Measurements from ENCODE around the gene TIMM44.
"Not testable (repeated sequence)": the region's sequence is repeated elsewhere in the genome, so short reads cannot be mapped to it uniquely, and the experiment has no call there.

Gene TIMM44

GRCh38 chr19:7897292-7897691 lies 46.2 kb downstream of the TIMM44 start:
- Histone ChIP-seq H3K27ac (no peak overlapping the region), H3K36me3 (no peaks in the 10 kb centered on the region), H3K4me3 (no peak overlapping the region), H3K27me3 (peaks cover 0 to 48% of the 10 kb centered on the region in 2 donors), H3K9me3 (no peaks in the 10 kb centered on the region), H3K4me1 (peaks cover 0 to 4% (median 0%) of the 10 kb centered on the region in 4 donors)
- no peak for TF ChIP-seq CTCF (IDR thresholded peaks at IDR 0.05)
- no peak for DNase-seq
- intact Hi-C loops (cut with DNase I; ENCODE audit: low total_unique reads) = no loop called here

GRCh38 chr19:7895565-7895964 lies 47.9 kb downstream of the TIMM44 start:
- Histone ChIP-seq H3K27me3 (peaks cover 0 to 57% of the 10 kb centered on the region in 2 donors), H3K4me3 (no peak overlapping the region), H3K9me3 (no peaks in the 10 kb centered on the region), H3K27ac (no peak overlapping the region), H3K36me3 (no peaks in the 10 kb centered on the region), H3K4me1 (no peaks in the 10 kb centered on the region)
- TF ChIP-seq CTCF (IDR thresholded peaks at IDR 0.05) = no peak
- intact Hi-C loops (cut with DNase I; ENCODE audit: low total_unique reads) = no loop called here
- no peak for DNase-seq

- Histone ChIP-seq H3K4me3 (no peak overlapping the region), H3K36me3 (no peaks in the 10 kb centered on the region), H3K4me1 (no peaks in the 10 kb centered on the region), H3K27ac (no peak overlapping the region), H3K9me3 (no peaks in the 10 kb centered on the region), H3K27me3 (peaks cover 0 to 49% of the 10 kb centered on the region in 2 donors)
- intact Hi-C loops (cut with DNase I; ENCODE audit: low total_unique reads) = no loop called here
- no peak for DNase-seq
- no peak for TF ChIP-seq CTCF (IDR thresholded peaks at IDR 0.05)
Observed at GRCh38 chr19:7894612-7895309, 48.7 kb downstream of the TIMM44 start.

- H3K36me3 ChIP-seq; H3K27ac ChIP-seq; DNase-seq; H3K9me3 ChIP-seq; H3K4me3 ChIP-seq; H3K4me1 ChIP-seq; intact Hi-C loops (cut with DNase I; ENCODE audit: low total_unique reads): not testable (repeated sequence)
- peaks cover 0 to 57% of the 10 kb centered on the region in 2 donors for H3K27me3 ChIP-seq
Observed at GRCh38 chr19:7893362-7894101, 49.9 kb downstream of the TIMM44 start.

- Histone ChIP-seq H3K27me3 (peaks cover 0 to 49% of the 10 kb centered on the region in 2 donors), H3K27ac (no peak overlapping the region), H3K9me3 (no peaks in the 10 kb centered on the region), H3K36me3 (no peaks in the 10 kb centered on the region), H3K4me3 (no peak overlapping the region), H3K4me1 (peaks cover 0 to 10% (median 2%) of the 10 kb centered on the region in 4 donors)
- no peak for DNase-seq
- TF ChIP-seq CTCF (IDR thresholded peaks at IDR 0.05) = no peak
- intact Hi-C loops (cut with DNase I; ENCODE audit: low total_unique reads) = no loop called here
Observed at GRCh38 chr19:7888826-7889217, 54.6 kb downstream of the TIMM44 start.

GRCh38 chr19:7888145-7888825 lies 55.2 kb downstream of the TIMM44 start, which contains the start of gene LRRC8E:
Gene LRRC8E (plus strand): TSS chr19:7888510. CDS start chr19:7895604, 7,094 bp downstream.
- DNase-seq = no peak

More at GRCh38 chr19:7888145-7888825, 55.2 kb downstream of the TIMM44 start, which contains the start of gene LRRC8E:
- Histone ChIP-seq H3K4me1 (peaks cover 0 to 10% (median 2%) of the 10 kb centered on the region in 4 donors), H3K27me3 (peaks cover 0 to 43% of the 10 kb centered on the region in 2 donors), H3K9me3 (no peaks in the 10 kb centered on the region), H3K4me3 (no peak within 1 kb of the TSS), H3K36me3 (no peaks in the 10 kb centered on the region), H3K27ac (no peak within 1 kb of the TSS)
- intact Hi-C loops (cut with DNase I; ENCODE audit: low total_unique reads) = no loop called here
- TF ChIP-seq CTCF (IDR thresholded peaks at IDR 0.05) = no peak
